ENCODE results near the gene LPP.
"Not testable (repeated sequence)": the region's sequence is repeated elsewhere in the genome, so short reads cannot be mapped to it uniquely, and the experiment has no call there.

LPP gene

GRCh38 chr3:188427981-188428380 is 274.0 kb downstream of the LPP start:
- not testable (repeated sequence) for DNase-seq (ENCODE audit: low read depth in 2 of 2, low spot score in 1 of 2)

GRCh38 chr3:188431040-188431439 is 277.1 kb downstream of the LPP start:
- no peak for DNase-seq (ENCODE audit: low read depth in 2 of 2, low spot score in 1 of 2)

GRCh38 chr3:188431553-188431952 is 277.6 kb downstream of the LPP start:
- no peak for DNase-seq (ENCODE audit: low read depth in 2 of 2, low spot score in 1 of 2)

DNA sequence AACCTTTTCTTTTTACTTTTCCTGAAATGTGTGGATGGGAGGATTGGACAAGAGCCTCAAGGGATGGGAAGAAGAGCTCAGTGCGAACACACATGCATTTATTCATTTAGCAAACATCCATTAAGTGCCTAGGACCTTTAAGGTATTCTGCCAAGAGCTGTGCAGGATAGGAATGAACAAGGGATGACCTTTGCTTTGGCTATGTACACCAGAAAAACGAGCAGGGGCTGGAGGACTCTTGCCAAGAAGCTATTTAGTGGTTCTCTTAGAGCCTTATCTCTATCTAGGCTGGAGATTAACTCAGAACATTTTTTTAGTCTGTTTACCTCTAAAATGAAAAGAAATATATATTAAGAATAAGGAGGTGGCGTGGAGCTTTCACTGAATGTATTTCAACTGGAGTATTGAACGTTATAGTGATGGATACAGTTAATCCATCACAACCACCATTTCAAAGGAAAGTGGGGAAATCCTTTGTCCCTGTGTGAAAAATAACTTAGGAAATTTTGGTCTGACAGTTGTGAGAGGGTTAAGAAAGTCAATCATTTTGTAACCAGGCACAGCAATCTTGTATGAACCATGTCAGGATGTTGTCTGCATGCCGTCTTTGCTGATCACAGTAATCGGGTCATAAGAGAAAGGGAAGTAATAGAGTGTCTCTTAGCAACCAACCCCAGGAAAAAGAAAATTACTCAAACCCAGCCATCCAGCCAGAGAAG is 279.0 kb downstream of the LPP start:
- DNase-seq (ENCODE audit: low read depth in 2 of 2, low spot score in 1 of 2): no peak

DNA sequence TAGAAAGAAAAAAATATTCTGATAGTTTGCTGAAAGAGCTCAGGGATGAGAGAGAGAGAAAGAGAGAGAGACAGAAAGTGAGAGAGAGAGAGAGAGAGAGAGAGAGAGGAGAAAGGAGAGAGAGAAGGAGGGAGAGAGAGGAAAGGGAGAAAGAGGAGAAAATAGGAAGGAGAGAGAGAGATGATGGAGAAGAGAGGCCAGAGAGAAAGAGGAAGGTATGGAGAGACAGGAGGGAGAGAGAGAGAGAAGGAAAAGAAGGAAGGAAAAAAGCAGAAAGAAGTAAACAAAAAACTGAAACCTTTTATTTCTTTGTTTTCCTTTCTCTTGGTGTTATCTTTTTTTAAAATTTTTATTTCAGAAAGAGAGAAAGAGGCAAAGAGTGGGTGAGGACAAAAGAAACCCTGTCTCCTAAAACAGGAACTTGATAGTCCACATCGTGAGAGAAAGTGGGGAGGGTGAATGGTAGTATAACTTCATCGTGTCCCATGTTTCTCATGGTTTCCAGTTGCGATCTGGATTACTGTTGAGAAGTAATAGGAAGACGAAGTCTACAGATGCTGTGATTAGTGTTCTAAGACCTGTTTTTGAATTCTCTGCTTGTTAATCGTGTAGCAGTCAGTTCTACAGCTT is 279.7 kb downstream of the LPP start:
- no peak for DNase-seq (ENCODE audit: low read depth in 2 of 2, low spot score in 1 of 2)

GRCh38 chr3:188434594-188434993 is 280.6 kb downstream of the LPP start:
- no peak for DNase-seq (ENCODE audit: low read depth in 2 of 2, low spot score in 1 of 2)

- DNase-seq (ENCODE audit: low read depth in 2 of 2, low spot score in 1 of 2): no peak
Measured at GRCh38 chr3:188435266-188435665, 281.3 kb downstream of the LPP start.

DNA sequence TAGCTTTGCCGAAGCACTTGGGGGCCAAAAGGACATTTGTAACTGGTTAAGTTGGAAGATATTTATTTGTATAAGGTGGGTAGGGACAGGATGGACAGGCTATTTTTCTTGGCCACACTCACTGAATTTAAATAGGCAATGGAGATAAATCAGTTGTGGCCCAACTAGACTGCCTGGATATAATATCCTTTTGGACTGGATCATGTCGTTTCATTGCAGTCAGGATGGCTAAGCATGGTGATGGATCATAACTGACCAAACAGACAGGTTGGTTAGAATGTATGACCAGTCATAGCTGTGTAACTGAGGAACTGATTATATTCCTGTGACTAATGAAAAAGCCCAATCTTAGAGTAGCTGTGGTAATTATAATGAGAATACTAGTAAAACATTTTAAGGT is 284.0 kb downstream of the LPP start:
- DNase-seq (ENCODE audit: low read depth in 2 of 2, low spot score in 1 of 2): no peak

DNA sequence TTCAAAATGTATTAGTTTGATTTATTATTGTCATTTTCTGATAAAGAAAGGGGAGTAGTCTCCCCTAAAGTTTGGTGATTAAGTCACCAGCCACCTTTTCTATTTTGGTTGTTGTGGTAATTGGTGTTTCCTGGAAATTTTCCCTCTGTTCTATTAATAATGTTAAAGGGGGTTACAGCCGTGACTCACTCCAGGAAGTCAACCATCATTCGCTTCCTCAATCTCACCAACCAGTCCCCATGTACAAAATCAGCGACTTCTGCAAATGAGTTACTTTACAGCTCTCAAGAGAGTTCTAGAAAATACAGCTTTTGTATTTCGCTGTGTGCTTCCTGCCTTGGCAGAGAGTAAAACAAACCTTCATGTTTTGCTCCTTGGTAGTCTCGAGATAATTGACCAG is 285.1 kb downstream of the LPP start:
- DNase-seq (ENCODE audit: low read depth in 2 of 2, low spot score in 1 of 2): peak; percentile 5 to 18

DNA sequence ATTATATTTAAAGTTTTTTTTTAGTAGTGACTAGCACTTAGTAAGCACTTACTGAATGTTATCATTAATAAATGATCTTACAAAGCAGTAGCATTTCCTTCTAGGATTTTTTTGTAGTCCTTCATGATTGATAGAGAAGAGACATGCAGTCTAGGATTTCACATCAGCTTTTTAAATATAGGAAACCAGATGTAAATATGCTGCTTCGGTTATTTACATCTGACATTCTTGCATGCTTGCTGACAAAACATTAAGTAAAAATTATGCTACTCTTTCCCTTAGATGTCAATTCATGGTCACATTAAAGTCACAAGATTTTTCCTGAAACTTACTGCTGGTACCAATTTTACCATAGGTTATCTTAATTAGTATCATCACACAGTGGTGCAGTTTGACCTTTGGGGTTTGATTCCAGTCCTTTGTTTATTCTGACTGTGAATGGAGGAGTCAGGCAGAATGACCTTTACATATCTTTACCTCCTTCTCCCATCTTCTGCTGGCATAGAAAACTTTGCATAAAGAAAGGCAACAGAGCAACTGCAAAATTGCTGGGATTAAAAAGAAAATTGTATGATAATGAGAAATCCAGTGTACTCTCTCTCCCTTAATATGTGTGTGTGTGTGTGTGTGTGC is 286.5 kb downstream of the LPP start:
- DNase-seq (ENCODE audit: low read depth in 2 of 2, low spot score in 1 of 2): no peak

GRCh38 chr3:188442430-188442829 is 288.5 kb downstream of the LPP start:
- DNase-seq (ENCODE audit: low read depth in 2 of 2, low spot score in 1 of 2): no peak

DNA sequence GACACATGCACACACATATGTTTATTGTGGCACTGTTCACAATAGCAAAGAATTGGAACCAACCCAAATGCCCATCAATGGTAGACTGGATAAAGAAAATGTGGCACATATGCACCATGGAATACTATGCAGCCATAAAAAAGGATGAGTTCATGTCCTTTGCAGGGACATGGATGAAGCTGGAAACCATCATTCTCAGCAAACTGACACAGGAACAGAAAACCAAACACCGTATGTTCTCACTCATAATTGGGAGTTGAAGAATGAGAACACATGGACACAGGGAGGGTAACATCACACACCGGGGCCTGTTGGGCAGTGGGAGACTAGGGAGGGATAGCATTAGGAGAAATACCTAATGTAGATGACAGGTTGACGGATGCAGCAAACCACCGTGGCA is 291.2 kb downstream of the LPP start:
- DNase-seq (ENCODE audit: low read depth in 2 of 2, low spot score in 1 of 2): not testable (repeated sequence)

GRCh38 chr3:188446014-188446413 is 292.1 kb downstream of the LPP start:
- no peak for DNase-seq (ENCODE audit: low read depth in 2 of 2, low spot score in 1 of 2)

DNA sequence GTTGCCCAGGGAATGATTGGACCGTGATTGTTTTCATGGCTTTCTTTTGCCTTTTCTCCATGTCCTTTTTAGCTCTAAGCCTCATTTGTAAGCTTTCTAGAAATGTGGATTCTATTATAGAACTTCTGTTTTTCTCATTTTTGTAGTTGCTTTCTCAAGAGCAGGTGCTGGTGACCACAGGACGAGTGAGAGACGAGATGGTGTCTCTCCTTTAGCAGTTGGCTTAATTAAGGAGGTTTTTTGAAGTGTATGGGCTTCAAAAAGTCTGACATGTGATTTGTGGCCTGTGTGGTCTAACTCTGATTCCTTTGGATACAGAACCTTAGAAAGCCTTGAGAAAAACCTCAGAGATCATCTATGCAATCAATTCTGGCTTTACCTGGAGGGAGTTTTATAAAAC is 292.8 kb downstream of the LPP start:
- no peak for DNase-seq (ENCODE audit: low read depth in 2 of 2, low spot score in 1 of 2)

DNA sequence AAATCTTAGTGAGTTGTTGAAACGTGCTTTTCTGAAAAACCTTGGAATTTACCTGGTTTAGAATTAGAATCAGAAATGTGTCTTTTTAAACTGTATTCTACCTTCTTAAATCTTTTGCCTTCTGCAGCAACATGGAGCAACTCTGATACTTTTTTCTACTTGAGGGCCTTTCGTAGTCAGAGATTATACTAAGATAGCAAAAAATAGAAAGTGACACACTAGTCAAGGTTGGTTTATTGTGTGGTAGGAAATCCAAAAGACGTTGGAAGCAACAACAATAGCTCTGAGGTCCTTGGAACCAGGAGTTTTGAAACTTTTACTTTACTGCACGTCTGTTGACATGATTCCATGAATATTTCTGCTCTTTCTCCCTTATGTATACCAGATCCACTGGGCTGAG is 294.9 kb downstream of the LPP start:
- DNase-seq (ENCODE audit: low read depth in 2 of 2, low spot score in 1 of 2): no peak

DNA sequence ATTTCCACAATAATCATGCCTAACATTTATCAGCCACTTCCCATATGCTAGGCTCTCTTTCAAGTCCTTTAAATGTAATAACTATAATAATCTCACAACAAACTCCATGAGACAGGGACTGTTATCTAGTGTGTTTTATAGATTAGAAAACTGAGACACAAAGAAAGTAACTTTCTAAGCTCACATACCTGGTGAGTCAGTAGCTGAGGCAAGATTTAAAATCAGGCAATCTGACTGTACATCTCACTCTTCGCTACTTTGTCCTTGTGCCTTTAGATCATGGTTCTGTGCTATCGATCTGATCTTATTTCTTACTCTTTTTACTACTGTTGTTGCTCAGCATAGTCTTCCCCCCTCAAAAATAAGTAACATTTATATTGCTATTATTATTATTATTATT is 295.5 kb downstream of the LPP start:
- no peak for DNase-seq (ENCODE audit: low read depth in 2 of 2, low spot score in 1 of 2)

- DNase-seq (ENCODE audit: low read depth in 2 of 2, low spot score in 1 of 2): no peak
Measured at GRCh38 chr3:188452158-188452772, 298.3 kb downstream of the LPP start.

GRCh38 chr3:188453431-188454384 is 299.8 kb downstream of the LPP start:
- DNase-seq (ENCODE audit: low read depth in 2 of 2, low spot score in 1 of 2): no peak

DNA sequence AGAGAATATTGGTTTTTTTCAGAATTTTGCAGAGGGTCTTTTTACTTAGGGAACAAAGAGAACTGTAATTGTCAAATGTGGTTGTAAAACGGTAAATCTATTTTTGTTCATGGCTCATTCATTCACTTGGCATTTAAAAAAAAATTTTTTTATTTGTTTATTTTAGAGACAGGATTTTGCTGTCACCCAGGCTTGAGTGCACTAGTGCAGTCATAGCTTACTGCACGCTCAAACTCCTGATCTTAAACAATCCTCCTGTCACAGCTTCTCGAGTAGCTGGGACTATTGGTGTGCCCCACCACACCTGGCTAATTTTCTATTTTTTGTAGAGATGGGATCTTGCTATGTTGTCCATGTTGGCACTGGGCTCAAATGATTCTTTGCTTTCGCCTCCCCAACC is 301.8 kb downstream of the LPP start:
- no peak for DNase-seq (ENCODE audit: low read depth in 2 of 2, low spot score in 1 of 2)

DNA sequence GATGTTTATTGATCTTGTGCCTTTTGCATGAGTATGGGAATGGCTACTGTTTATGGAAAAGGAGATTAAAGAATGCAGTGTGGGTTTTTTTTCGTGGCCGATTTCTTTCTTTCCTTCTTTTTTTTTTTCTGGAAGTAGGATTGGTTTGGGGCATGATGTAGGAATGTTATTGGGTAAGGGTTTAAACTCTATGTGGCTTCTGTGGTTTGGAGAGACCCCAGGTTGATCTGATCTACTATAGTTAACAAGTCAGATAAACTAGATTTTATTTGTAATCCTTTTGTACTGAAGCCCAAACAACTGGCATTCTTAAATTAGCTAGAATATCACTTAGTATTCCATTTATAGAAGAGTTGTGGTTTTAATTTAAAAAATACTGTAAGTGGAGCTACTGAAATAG is 304.8 kb downstream of the LPP start:
- DNase-seq (ENCODE audit: low read depth in 2 of 2, low spot score in 1 of 2): no peak

DNA sequence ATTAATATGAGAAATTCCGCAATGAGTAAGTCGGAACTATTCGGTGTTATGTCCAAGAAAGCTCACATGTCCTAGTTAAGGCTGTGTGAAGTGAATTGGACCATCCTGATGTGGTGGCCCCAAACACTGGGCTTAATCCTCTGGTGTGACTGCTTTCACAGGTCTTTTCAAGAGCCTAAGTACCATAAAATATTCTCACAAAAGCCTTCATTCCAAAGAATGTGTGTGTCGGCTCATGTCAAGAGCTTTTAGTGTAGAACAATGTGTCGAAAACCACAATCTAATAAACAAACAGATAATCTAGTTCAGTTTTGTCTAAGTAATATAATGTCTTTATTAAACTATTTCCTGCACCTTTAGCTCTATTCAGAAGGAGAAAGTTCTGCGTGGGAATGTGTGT is 311.4 kb downstream of the LPP start:
- DNase-seq (ENCODE audit: low read depth in 2 of 2, low spot score in 1 of 2): no peak

Measured in stimulated activated CD8-positive, alpha-beta memory T cell treated with anti-CD3 and anti-CD28 coated beads, Interleukin-4, amount 100 ng/mL, for 4 hours (primary cell).